ENCODE measurements around the gene PGBD5. TPM values are rescaled to one million over a fixed set of nuclear protein-coding genes. Genes with fewer than 3 reads are reported as not detected.

PGBD5 gene
- total and polyA plus RNA-seq, 9 of the 15 experiments (the other 6 are each of a cell fraction or from before 2014, with no cell fraction given): under 0.01 to 0.40 (median 0.10) TPM; not detected in 3

DNA sequence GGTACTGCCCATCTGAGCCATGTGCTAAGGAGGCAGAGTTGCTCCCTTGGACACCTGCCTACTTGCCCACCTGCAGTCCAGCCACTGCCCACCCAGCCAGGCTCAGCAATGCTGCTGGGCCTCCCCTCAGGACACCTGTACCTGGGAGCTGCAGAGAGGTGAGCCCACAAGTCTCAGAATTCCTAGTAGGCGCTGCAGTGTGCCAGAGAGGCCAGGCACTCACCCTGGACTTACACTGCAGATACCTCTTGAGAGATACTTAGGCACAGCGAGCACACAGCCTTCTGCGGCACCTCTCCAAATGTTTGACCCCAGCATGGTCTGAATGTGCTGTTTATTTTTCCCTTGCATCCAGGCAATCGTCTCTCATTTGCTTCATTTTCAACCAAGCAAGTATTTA, 71.0 kb downstream of the PGBD5 start:
- no peaks in the 10 kb centered on the region for H3K9me1 ChIP-seq (ENCODE audit: control insufficient read depth, insufficient read depth, low read length)
- ChIA-PET CTCF (ENCODE audit: low intra/inter-chr PET ratio) (no interaction called here), POLR2A (no interaction called here)
- peaks cover 47 to 82% of the 10 kb centered on the region in 2 experiments for H3K27me3 ChIP-seq (ENCODE audit: control insufficient read depth in 2 of 2, insufficient read depth in 2 of 2, low read length in 2 of 2)
- no peaks in the 10 kb centered on the region for H3K36me3 ChIP-seq (ENCODE audit: control insufficient read depth, insufficient read depth, low read length)
- no peak for FAIRE-seq
- intact Hi-C loops (cut with micrococcal nuclease): no loop called here
- H3K9ac ChIP-seq (ENCODE audit: insufficient read depth in 1 of 2, low read depth in 2 of 2, low read length in 2 of 2): no peak overlapping the region
- no peak overlapping the region for H3K4me2 ChIP-seq (ENCODE audit: insufficient read depth, low read length)
- H2AFZ ChIP-seq (ENCODE audit: low read depth, low read length): no peak overlapping the region
- peaks cover 0 to 4% of the 10 kb centered on the region in 2 experiments; a peak in 1 of 5 replicates for H3K4me1 ChIP-seq (replicated peaks in 1 of 2; ENCODE audit: control insufficient read depth in 2 of 2, insufficient read depth in 2 of 2, low read length in 2 of 2)
- peaks cover 5% of the 10 kb centered on the region; the same call in 1 of the 2 replicates for H4K20me1 ChIP-seq (replicated peaks; ENCODE audit: control insufficient read depth, insufficient read depth, low read length)
- no peak overlapping the region for H3K4me3 ChIP-seq
- BruUV-seq (replicated peaks): no TSS peak
- in situ Hi-C loops (cut with MboI): no loop called here
- DNase-seq (ENCODE audit: extremely low read depth in 1 of 4, low spot score in 3 of 4): no peak
- H3K79me2 ChIP-seq (ENCODE audit: control insufficient read depth, insufficient read depth, low read length): no peaks in the 10 kb centered on the region
- 0% methylated on average over 4 of the region's 4 CpGs for WGBS (ENCODE audit: insufficient coverage, low coverage, missing lambda C conversion rate)
- H3K9me3 ChIP-seq (replicated peaks; ENCODE audit: control insufficient read depth, insufficient read depth, low read depth, low read length): no peaks in the 10 kb centered on the region
- H3K27ac ChIP-seq (ENCODE audit: extremely low read depth, low read depth, low read length): no peak overlapping the region
- ATAC-seq: no peak
- TF ChIP-seq ESRRB (CRISPR knock-in tag; IDR thresholded peaks at IDR 0.05; ENCODE audit: borderline replicate concordance): no peak
- no peak for TF ChIP-seq MTF1 (CRISPR knock-in tag; IDR thresholded peaks at IDR 0.05; ENCODE audit: borderline replicate concordance)
- TF ChIP-seq CBFA2T3 (IDR thresholded peaks at IDR 0.05): no peak
- no peak for TF ChIP-seq ZNF124 (CRISPR knock-in tag; IDR thresholded peaks at IDR 0.05)
- no peak for TF ChIP-seq THRAP3 (IDR thresholded peaks at IDR 0.05; ENCODE audit: borderline replicate concordance)
- TF ChIP-seq MBD1 (CRISPR knock-in tag; IDR thresholded peaks at IDR 0.05): no peak
- no peak for TF ChIP-seq ZSCAN29 (IDR thresholded peaks at IDR 0.05)
- no peak for TF ChIP-seq NR2F6 (CRISPR knock-in tag; IDR thresholded peaks at IDR 0.05)
- TF ChIP-seq PRPF4 (IDR thresholded peaks at IDR 0.05; ENCODE audit: insufficient read depth, low read depth, low read length, poor library complexity, severe bottlenecking): no peak
- no peak for TF ChIP-seq KAT7 (CRISPR knock-in tag; IDR thresholded peaks at IDR 0.05; ENCODE audit: borderline replicate concordance)
- TF ChIP-seq SRF (CRISPR knock-in tag; IDR thresholded peaks at IDR 0.05): no peak
- no peak for TF ChIP-seq ZBTB49 (CRISPR knock-in tag; IDR thresholded peaks at IDR 0.05; ENCODE audit: borderline replicate concordance)
- no peak for TF ChIP-seq SAFB2 (IDR thresholded peaks at IDR 0.05; ENCODE audit: borderline replicate concordance, low read depth, low read length, severe bottlenecking)
- no peak for TF ChIP-seq TBP (optimal IDR thresholded peaks at IDR 0.05; ENCODE audit: low read depth, low read length)
- TF ChIP-seq, protein P1, sequence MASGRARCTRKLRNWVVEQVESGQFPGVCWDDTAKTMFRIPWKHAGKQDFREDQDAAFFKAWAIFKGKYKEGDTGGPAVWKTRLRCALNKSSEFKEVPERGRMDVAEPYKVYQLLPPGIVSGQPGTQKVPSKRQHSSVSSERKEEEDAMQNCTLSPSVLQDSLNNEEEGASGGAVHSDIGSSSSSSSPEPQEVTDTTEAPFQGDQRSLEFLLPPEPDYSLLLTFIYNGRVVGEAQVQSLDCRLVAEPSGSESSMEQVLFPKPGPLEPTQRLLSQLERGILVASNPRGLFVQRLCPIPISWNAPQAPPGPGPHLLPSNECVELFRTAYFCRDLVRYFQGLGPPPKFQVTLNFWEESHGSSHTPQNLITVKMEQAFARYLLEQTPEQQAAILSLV (tag; IDR thresholded peaks at IDR 0.05): no peak
- no peak for TF ChIP-seq RBBP5 (IDR thresholded peaks at IDR 0.05; ENCODE audit: borderline replicate concordance, insufficient read depth, low read length, poor library complexity, severe bottlenecking)

All from K562 (cell line).